NT2/D1 (cell line): Measurements from ENCODE around the gene RGS7.

ENCODE experiments used
- SUZ12 ChIP-seq: IDR thresholded peaks from 2 replicates; pipeline ENCODE4 v1.6.1; 2011; ENCODE audit not compliant: insufficient read length, insufficient read depth; ENCODE audit errors: extremely low read depth
- YY1 ChIP-seq: IDR thresholded peaks from 2 replicates; pipeline ENCODE4 v1.6.1; 2011; ENCODE audit not compliant: insufficient read length, insufficient read depth
- ZNF274 ChIP-seq: IDR thresholded peaks from 2 replicates; pipeline ENCODE4 v1.6.1; 2011; ENCODE audit warnings: mild to moderate bottlenecking, low read depth, low read length

- TF ChIP-seq SUZ12 (no peak), YY1 (no peak), ZNF274 (no peak)
Measured at GRCh38 chr1:240877605-240878004, 479.4 kb downstream of the RGS7 start.
